HG03469 (cell line): ENCODE measurements around the gene NCLN.
"Not testable (repeated sequence)": the region's sequence is repeated elsewhere in the genome, so short reads cannot be mapped to it uniquely, and the experiment has no call there.

ENCODE experiments used
- ATAC-seq: cut with Tn5 transposase; IDR thresholded peaks from one replicate; pipeline ENCODE4 v1.9.1; 2021; ENCODE audit warnings: mild to moderate bottlenecking, moderate library complexity, moderate number of reproducible peaks; ENCODE audit not compliant: unreplicated experiment

The NCLN gene

DNA sequence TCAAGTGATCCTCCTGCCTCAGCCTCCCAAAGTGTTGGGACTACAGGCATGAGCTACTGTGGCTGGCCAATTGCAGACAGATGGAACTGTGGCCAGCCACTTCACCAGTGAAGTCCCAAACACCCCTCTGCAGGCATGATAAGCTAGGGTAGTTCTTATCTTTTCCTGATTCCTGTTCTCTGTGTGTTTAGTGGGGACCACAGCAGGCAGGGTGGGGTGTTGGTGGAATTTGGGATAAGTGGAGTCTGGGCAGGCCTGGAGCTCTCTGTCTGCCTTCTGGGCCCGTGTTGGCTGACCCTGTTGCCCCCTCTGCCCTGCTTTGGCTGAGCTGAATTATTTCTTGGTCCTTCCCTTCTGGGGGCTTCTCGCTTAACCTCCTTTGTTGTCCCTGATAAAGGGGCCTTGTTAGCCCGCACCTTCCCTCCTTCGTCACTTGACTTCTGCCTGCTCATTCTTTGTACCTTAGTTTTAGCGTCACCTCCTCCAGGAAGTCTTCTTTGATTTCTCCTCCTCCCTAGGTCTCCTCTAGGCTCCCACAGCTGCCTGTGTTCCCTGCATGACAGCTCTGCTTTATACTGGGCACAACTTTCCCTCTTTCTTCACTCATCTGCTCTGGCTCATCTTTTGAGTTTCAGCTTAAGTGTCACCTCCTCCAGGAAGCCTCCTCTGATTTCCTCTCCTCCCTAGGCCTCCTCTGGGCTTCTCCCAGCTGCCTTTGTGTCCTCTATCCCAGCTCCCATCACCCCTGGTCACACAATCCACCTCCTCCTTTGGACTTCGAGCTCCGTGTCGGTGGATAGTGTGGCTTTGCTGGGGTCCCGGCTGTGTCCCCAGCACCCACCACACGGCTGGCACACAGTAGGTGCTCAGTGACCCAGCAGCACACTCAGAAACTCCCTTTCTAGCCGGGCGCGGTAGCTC is 1.7 kb upstream of the NCLN start:
- ATAC-seq, result no peak

- peak; percentile 7 for ATAC-seq
Measured at GRCh38 chr19:3184847-3185460, 776 bp upstream of the NCLN start.

- peak; percentile 20 for ATAC-seq
Measured at GRCh38 chr19:3186160-3186688, 494 bp downstream of the NCLN start.

- ATAC-seq, result no peak
Measured at GRCh38 chr19:3186891-3187661, 1.3 kb downstream of the NCLN start.

GRCh38 chr19:3187662-3188511 is 2.2 kb downstream of the NCLN start:
- ATAC-seq, result no peak

DNA sequence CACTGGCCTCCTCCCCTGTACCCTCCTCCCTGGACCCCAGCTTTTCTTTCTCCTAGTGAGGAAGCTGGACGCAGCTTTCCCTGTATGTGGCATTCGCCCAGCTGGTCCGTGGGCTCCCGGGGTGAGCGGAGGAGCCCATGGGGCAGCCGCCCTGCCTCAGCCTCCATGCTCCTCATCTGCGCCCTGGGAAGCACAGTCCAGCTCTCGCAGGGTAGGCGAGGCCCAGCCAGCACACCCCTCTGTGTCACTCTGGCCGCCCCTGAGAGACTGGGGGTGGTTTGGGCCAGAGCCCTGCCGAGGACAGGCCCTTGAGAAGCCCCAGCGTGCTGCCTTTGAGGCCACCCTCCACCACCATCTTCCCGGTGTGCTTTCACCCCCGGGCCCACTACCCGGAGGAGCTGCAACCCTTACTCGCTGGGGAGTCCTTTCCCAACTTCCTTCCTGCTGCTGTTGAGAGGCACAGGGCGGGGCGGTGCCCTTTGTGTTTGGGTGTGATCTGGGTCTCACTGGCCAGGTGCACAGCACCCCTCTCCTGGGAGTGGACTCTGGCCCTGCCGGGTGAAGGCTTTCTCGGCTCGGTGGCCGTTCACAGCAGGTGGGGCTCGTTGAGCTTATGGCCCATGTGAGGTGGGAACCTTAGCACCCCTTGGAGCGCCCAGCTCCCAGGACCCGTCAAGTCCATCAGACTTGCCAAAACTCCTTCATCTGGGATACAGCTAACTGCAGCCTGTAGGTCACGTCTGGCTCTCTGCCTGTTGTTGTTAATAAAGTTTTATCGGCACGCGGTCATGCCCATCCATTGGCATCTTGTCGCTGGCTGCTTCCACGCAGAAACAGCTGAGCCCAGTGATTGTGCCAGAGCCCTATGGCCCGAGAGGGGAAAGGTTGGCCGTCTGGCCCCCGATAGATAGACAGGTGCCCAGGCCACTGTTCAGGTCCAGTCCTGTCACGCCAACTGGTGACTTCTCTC is 3.2 kb downstream of the NCLN start:
- ATAC-seq, result no peak

DNA sequence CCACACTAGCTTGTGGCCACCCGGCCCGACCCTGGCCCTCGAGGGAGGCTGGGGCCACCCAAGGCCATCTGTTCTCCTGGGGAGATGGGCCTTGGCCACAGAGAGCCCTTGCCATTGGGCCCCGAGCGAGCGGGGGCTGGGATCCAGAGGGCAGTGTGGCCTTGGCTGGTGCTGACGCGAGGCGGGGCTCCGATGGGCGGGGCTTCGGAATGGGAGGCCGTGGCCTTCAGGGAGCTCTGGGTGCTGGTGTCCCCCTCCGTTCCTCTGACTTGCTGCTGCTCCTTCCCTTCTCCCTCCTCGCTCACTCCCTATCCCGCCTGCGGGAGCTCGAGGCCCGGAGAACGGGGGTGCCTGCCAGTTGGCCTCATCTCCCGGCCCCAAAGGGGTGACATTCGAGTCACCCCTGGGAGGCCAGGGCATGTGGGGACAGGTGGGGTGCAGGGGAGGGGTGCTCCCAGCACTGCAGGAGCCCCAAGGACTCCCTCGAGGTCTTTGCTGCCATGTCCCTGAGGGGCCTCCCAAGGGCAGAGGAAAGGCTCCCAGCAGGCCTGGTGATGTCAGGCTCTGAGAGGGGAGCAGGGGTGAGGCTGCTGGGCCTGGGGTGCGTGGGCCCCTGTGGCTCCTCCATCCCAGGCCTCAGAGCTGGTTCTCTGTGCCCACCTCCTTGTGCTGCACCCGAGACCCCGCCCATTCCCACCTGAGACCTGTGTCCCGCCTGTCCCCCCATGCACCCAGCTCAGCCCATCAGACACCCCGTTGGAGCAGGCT is 4.2 kb downstream of the NCLN start:
- no peak for ATAC-seq

DNA sequence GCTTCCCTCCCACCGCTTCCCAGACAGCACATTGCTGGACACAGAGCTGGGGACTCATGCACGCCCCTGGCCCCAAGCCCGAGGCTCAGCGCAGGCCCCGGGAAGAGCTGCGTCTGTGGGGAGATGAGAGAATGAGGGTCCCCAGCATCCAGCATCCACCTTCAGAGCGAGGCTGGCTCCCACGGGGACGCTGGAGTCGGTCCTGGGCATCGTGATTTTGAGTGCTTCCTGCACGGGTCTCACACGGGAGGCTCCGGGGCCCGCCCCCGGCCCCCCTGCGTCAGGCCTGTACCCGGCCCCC is 4.7 kb downstream of the NCLN start:
- ATAC-seq, result no peak

DNA sequence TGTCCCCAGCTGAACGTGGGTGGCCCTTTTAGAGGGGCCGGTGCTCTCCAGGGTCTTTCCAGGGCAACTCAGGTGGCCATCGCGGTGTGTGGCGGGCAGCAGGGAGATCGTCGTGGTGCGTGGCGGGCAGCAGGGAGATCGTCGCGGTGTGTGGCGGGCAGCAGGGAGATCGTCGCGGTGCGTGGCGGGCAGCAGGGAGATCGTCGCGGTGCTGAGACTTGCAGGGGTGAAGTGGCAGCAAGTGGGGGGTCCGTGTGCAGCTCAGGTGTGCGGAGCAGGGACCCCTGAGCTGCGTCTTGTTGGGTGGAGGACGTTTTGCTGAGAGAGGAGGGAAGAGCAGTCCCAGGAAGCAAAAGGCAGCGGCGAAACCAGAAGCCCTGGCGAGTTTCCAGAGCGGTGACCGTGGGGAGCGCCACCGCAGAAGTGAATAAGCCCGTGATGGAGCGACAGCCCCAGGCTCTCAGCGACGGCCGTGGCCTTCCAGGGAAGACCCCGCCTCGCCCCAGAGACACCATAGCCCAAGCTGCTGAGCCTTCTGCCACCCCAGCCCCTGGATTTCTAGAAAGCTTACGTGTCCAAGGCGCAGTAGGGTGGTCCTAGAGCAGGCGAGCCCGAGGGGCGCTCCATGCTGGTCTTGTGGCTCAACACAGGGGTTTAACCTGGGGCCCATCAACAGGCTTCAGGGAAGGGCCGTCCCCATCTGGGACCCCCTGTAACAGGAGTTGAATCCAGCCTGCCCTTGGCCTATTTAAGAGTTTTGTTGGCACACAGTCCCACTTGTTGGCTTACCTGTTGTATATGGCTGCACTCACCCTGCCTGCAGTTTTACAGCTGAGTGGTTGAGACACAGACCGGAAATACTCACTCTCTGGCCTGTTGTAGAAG is 5.4 kb downstream of the NCLN start:
- ATAC-seq, result no peak

DNA sequence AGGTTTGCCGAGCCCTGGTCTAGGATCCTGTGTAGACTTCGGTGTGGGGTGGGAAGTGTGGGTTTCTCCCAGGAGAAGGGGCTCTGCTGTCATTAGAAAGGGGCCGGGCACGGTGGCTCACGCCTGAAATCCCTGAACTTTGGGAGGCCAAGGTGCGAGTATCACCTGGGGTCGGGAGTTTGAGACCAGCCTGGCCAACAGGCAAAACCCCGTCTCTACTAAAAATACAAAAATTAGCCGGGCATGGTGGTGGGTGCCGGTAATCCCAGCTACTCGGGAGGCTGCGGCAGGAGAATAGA is 6.0 kb downstream of the NCLN start:
- ATAC-seq, result not testable (repeated sequence)

GRCh38 chr19:3192228-3192635 is 6.5 kb downstream of the NCLN start:
- no peak for ATAC-seq

- no peak for ATAC-seq
Measured at GRCh38 chr19:3192684-3193083, 7.0 kb downstream of the NCLN start.

DNA sequence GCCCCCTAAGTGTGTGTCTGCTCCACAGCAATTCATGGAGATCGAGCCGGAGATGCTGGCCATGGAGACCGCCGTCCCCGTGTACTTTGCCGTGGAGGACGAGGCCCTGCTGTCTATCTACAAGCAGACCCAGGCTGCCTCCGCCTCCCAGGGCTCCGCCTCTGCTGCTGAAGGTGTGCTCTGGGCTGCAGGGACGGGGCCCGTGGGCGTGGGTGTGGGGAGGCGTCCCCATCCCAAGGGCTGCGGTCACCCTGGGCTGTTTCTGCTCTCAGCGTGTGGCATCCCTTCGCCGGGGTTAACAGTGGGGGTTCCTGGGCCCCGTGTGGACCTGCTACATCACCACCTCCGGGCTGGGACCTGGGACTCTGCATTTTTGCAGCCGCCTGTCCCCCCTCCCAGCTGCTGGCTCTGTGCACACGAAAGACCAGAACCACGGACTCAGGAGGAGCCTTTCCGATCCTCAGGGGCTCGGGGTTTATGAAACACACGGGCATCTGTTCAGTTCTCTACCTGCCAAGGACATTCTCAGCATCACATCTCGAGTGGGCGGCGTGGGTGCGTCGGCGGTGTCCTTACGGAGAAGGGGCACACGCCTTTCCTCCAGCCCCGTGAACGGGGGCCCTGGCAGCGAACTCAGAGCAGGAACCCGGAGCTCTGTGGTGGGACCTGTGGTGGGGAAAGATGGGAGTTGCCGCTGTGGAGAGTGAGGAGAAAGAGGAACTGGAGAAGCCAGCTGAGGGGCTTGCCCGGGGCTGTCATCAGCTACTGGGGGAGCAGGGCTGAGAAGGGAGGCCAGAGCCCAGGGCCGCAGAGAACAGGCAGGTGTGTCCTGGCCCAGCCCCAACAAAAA is 7.8 kb downstream of the NCLN start:
- ATAC-seq, result no peak

GRCh38 chr19:3194106-3195087 is 8.7 kb downstream of the NCLN start:
- ATAC-seq, result no peak

GRCh38 chr19:3196064-3196932 is 10.6 kb downstream of the NCLN start:
- no peak for ATAC-seq
